Ovary (tissue), 3 donors: ENCODE results near the gene MTMR2.

Experiments used
- EP300 ChIP-seq: sonication (generic); formaldehyde crosslinking; IDR thresholded peaks from one replicate; pipeline ENCODE4 v1.6.1; 2017; ENCODE audit warnings: antibody characterized with exemption
- POLR2A ChIP-seq: fragments of 450-650 bp; IDR thresholded peaks from one replicate; pipeline ENCODE4 v1.6.1; 2017; ENCODE audit warnings: antibody characterized with exemption, mild to moderate bottlenecking, moderate library complexity
- TF ChIP-seq, protein P1 (sequence below), 3 donors: fragments of 450-650 bp in 2 of 3; fragments of 200-600 bp in 1 of 3; IDR thresholded peaks; one replicate each; pipeline versions ENCODE4 v1.5.1 to v1.8.0; 2016 to 2022; ENCODE audit warnings: antibody characterized with exemption in 3 of 3, mild to moderate bottlenecking in 1 of 3
- donor health status: DM: no; HTN: no; CAD: no.

DNA sequence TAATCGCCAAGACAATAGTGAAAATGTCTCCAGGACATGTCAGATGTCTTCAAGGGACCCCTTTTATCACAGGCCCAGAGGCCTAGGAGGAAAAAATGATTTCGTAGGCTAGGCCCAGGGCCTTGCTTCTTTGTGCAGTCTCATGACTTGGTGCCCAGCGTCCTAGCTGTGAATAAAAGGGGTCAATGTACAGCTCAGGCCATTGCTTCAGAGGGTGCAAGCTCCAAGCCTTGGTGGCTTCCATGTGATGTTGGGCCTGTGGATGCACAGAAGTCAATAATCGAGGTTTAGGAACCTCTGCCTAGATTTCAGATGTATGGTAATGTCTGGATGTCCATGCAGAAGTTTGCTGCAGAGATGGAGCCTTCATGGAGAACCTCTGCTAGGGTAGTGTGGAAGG is 20.7 kb upstream of the MTMR2 start:
- TF ChIP-seq, protein P1, sequence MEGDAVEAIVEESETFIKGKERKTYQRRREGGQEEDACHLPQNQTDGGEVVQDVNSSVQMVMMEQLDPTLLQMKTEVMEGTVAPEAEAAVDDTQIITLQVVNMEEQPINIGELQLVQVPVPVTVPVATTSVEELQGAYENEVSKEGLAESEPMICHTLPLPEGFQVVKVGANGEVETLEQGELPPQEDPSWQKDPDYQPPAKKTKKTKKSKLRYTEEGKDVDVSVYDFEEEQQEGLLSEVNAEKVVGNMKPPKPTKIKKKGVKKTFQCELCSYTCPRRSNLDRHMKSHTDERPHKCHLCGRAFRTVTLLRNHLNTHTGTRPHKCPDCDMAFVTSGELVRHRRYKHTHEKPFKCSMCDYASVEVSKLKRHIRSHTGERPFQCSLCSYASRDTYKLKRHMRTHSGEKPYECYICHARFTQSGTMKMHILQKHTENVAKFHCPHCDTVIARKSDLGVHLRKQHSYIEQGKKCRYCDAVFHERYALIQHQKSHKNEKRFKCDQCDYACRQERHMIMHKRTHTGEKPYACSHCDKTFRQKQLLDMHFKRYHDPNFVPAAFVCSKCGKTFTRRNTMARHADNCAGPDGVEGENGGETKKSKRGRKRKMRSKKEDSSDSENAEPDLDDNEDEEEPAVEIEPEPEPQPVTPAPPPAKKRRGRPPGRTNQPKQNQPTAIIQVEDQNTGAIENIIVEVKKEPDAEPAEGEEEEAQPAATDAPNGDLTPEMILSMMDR (IDR thresholded peaks at IDR 0.05) = no peak
- TF ChIP-seq POLR2A (no peak), EP300 (no peak)
